Activated CD8-positive, alpha-beta T cell treated with anti-CD3 and anti-CD28 coated beads for 36 hours (primary cell): ENCODE results near the gene SLC39A11. TPM values are rescaled to one million over a fixed set of nuclear protein-coding genes. Genes with fewer than 3 reads are reported as not detected.

Experiments used
- ATAC-seq: fragments of 200-7000 bp; cut with Tn5 transposase; one replicate; pipeline ENCODE4 v1.10.0; 2021; ENCODE audit warnings: mild to moderate bottlenecking, moderate library complexity
- CTCF ChIA-PET: fragments of 350-600 bp; sonication (Branson Sonifier 250); formaldehyde crosslinking; loops from one replicate; lab custom pipeline; 2021; ENCODE audit warnings: antibody characterized with exemption; lab: Charles Lee
- POLR2A ChIA-PET: fragments of 350-600 bp; sonication (Branson Sonifier 250); formaldehyde crosslinking; loops from one replicate; lab custom pipeline; 2021; ENCODE audit warnings: antibody characterized with exemption; lab: Charles Lee
- DNase-seq: peaks from one replicate; pipeline ENCODE4 v3.0.0-alpha.2; 2020
- H3K27ac Mint-ChIP-seq: one replicate; pipeline ENCODE4 v1.8.0; 2021; ENCODE audit warnings: mild to moderate bottlenecking, mixed read lengths
- H3K27me3 Mint-ChIP-seq: one replicate; pipeline ENCODE4 v1.8.0; 2021; ENCODE audit warnings: mixed read lengths
- H3K36me3 Mint-ChIP-seq: one replicate; pipeline ENCODE4 v1.8.0; 2021; ENCODE audit warnings: low read depth, mixed read lengths
- H3K4me1 Mint-ChIP-seq: one replicate; pipeline ENCODE4 v1.8.0; 2021; ENCODE audit warnings: low read depth, mixed read lengths
- H3K4me3 Mint-ChIP-seq: one replicate; pipeline ENCODE4 v1.8.0; 2021; ENCODE audit warnings: mild to moderate bottlenecking, moderate library complexity, mixed read lengths
- H3K9me3 Mint-ChIP-seq: one replicate; pipeline ENCODE4 v1.8.0; 2021; ENCODE audit warnings: mixed read lengths
- intact Hi-C: fragments of 100-400 bp; cut with micrococcal nuclease; formaldehyde crosslinking; loops from one replicate; pipeline ENCODE4 v1.10.0; 2022
- total RNA-seq, 2 experiments: library from RNA; stranded (reverse); gene quantifications; one replicate each; pipeline ENCODE4 v1.2.3, GENCODE V29; 2021
- TF ChIP-seq, protein P1 (sequence below): fragments of 200-600 bp; IDR thresholded peaks from one replicate; pipeline ENCODE4 v1.8.0; 2022; ENCODE audit warnings: antibody characterized with exemption, mild to moderate bottlenecking

Gene SLC39A11
- total RNA-seq, 2 experiments from 2014 or later: 14.4 to 14.9 TPM

DNA sequence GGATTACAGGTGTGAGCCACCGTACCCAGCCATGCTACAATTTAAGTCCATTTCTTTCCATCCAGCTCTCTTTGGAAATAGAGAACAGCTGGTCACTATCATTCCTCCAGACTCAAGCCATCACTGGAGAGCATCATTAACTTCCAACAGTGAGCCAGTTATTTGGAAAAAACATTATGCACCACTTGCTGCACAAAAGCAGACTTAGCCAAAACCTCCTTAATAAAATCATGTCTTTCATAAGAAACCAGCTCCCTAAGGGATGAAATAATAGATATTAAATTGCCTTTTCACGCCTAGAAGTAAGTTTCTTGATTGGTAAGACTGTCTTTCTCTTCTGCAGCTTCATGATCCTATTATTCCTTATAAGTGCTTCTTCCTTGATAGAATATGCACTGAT is 17.9 kb downstream of the SLC39A11 start:
- Mint-ChIP-seq H3K4me1 (no peaks in the 10 kb centered on the region), H3K9me3 (no peaks in the 10 kb centered on the region), H3K27me3 (no peaks in the 10 kb centered on the region), H3K36me3 (peaks cover 16% of the 10 kb centered on the region), H3K27ac (no peak overlapping the region), H3K4me3 (no peak overlapping the region)
- intact Hi-C loops: no loop called here
- ATAC-seq: no peak
- POLR2A ChIA-PET: no interaction called here
- TF ChIP-seq, protein P1, sequence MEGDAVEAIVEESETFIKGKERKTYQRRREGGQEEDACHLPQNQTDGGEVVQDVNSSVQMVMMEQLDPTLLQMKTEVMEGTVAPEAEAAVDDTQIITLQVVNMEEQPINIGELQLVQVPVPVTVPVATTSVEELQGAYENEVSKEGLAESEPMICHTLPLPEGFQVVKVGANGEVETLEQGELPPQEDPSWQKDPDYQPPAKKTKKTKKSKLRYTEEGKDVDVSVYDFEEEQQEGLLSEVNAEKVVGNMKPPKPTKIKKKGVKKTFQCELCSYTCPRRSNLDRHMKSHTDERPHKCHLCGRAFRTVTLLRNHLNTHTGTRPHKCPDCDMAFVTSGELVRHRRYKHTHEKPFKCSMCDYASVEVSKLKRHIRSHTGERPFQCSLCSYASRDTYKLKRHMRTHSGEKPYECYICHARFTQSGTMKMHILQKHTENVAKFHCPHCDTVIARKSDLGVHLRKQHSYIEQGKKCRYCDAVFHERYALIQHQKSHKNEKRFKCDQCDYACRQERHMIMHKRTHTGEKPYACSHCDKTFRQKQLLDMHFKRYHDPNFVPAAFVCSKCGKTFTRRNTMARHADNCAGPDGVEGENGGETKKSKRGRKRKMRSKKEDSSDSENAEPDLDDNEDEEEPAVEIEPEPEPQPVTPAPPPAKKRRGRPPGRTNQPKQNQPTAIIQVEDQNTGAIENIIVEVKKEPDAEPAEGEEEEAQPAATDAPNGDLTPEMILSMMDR: no peak
- DNase-seq: no peak
- CTCF ChIA-PET: interaction anchor here (0.6 to 1.3 kb wide), 2 partner anchors 514 to 695 kb away, joined by 3 read pairs; no protein-coding TSS in a partner anchor

DNA sequence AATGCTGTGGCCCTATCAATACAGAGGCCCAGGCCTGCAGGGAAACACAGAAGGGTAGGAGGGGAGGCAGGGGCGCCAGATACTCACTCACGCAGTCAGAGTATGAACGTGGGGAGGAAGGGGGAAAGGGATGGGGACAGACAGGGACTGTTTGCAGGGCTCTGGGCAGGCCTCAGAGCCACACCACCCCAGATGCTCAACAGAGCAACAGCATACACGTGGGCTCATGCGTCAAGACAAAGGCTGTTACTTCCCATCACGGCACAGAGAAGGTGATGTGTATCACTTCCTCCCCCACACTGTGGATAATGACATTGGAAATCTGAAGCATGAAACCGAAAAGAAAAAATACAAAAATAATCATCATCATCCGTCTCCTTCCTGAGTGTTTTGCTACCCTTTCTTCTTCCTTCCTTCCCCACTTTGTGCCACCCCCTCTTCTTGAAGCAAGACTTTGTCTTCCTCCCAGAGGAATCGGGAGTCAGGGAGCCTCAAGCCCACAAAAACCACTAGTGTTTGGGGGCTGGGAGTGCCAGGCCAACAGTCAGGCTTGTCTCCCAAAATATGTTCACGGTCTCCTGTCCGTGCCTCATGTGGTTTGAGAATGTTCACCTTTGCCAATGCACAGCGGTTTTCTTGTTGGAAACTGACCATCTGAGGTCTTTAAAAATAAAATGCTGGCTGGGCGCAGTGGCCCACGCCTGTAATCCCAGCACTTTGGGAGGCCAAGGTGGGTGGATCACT is 20.1 kb downstream of the SLC39A11 start:
- Mint-ChIP-seq H3K4me1 (no peaks in the 10 kb centered on the region), H3K9me3 (peaks cover 1% of the 10 kb centered on the region)

DNA sequence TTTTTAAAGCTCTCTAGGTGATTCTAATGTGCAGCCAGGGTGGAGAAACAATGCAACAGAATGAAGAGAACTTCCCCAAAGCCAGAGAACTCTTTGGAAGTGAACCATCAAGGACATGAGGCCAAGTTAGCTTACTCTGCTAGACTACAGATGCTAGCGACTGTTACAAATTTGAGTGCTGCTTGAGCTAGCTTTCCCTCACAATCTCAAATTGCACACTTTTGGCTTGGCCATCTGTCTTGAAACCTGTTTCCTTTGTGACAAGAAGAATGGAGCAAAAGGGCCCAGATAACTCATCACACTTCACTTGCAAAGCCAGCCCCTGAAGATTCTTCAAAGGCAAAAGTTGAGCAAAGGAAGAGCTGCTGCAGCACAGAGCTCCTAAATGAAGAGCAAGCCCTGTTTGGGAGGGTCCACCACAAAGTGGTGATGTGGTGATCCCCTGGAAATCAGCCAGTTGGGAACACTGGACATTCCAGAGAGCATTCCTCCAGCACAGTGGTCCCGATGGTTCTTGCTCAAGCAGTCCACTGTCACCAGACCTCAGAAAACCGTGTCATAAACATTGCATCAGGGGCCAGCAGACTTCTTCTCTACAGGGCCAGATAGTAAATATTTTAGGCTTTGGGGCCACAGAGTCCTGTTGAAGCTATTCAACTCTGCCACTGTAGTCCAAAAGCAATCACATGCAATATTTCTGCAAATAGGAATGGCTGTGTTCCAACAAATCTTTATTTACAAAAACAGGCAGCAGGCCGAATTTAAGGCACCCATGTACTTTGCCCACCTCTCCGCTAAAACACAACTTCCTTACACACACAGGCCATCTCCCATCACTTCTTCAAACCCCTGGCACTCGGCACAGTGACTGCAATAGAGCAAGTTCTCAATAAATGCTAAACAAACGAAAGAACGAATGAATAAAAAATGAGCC is 21.2 kb downstream of the SLC39A11 start:
- peaks cover 2% of the 10 kb centered on the region for H3K9me3 Mint-ChIP-seq
- ChIA-PET POLR2A (no interaction called here), CTCF (interaction anchor here (1.3 kb wide), 1 partner anchor 86 kb away, joined by 4 read pairs; no protein-coding TSS in a partner anchor)
- no peaks in the 10 kb centered on the region for H3K27me3 Mint-ChIP-seq
- TF ChIP-seq, protein P1: no peak
- peaks cover 22% of the 10 kb centered on the region for H3K36me3 Mint-ChIP-seq
- no peak for DNase-seq
- no peak overlapping the region for H3K27ac Mint-ChIP-seq
- no peak overlapping the region for H3K4me3 Mint-ChIP-seq
- intact Hi-C loops: no loop called here
- no peaks in the 10 kb centered on the region for H3K4me1 Mint-ChIP-seq
- ATAC-seq: no peak

More for the DNA sequence above, 20.1 kb downstream of the SLC39A11 start:
- ChIA-PET POLR2A (no interaction called here), CTCF (no interaction called here)
- TF ChIP-seq, protein P1: no peak
- ATAC-seq (no peak), DNase-seq (no peak)
- Mint-ChIP-seq H3K27ac (no peak overlapping the region), H3K4me3 (no peak overlapping the region), H3K27me3 (no peaks in the 10 kb centered on the region), H3K36me3 (peaks cover 18% of the 10 kb centered on the region)
- intact Hi-C loops: no loop called here

DNA sequence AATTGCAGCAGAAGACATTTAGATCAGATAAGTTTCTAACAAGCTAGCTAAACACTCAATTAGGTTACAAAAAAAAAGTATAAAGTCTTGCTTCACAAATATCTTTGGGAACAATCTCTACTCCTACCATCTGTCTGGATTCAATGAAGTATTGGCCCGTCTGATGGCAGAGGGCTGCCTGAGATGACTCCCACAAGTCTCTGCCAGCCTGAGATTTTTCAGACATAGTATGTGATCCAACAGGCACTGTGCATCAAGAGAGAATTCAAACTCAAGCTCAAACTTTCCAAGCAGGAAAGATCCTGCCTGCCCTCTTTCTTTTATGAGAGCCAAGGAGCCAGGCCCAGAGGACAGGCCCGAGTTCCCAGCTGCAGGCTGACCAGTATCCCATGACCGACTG is 22.6 kb downstream of the SLC39A11 start:
- Mint-ChIP-seq H3K27ac (no peak overlapping the region), H3K9me3 (peaks cover 2% of the 10 kb centered on the region), H3K4me3 (no peak overlapping the region), H3K27me3 (no peaks in the 10 kb centered on the region), H3K4me1 (no peaks in the 10 kb centered on the region), H3K36me3 (peaks cover 22% of the 10 kb centered on the region)
- TF ChIP-seq, protein P1: no peak
- intact Hi-C loops: no loop called here
- ChIA-PET POLR2A (interaction anchor here (1.0 kb wide), 1 partner anchor 23 kb away, joined by 4 read pairs; the partner anchor contains the start of gene SLC39A11), CTCF (interaction anchor here (1.3 kb wide), 1 partner anchor 87 kb away, joined by 4 read pairs; no protein-coding TSS in a partner anchor)
- ATAC-seq (no peak), DNase-seq (no peak)
